Fibroblast of mammary gland (primary cell): ENCODE data around the gene IZUMO2.

Experiments
- DNase-seq: peaks from one replicate; pipeline ENCODE4 v3.0.0-alpha.2; 2010; ENCODE audit warnings: low read depth
- H3K4me3 ChIP-seq: 2 replicates; pipeline ENCODE4 v1.5.1; 2011; ENCODE audit warnings: low read depth, mild to moderate bottlenecking, low read length, moderate library complexity; ENCODE audit not compliant: control insufficient read depth
- TF ChIP-seq, protein P1 (sequence below): conservative IDR thresholded peaks from 2 replicates; pipeline ENCODE4 v1.5.1; 2011; ENCODE audit warnings: low read depth, low read length, inconsistent platforms; ENCODE audit not compliant: control insufficient read depth, insufficient read depth

The IZUMO2 gene

GRCh38 chr19:50204811-50205675 lies 42.0 kb upstream of the IZUMO2 start:
- no peak overlapping the region for H3K4me3 ChIP-seq
- DNase-seq: no peak
- TF ChIP-seq, protein P1, sequence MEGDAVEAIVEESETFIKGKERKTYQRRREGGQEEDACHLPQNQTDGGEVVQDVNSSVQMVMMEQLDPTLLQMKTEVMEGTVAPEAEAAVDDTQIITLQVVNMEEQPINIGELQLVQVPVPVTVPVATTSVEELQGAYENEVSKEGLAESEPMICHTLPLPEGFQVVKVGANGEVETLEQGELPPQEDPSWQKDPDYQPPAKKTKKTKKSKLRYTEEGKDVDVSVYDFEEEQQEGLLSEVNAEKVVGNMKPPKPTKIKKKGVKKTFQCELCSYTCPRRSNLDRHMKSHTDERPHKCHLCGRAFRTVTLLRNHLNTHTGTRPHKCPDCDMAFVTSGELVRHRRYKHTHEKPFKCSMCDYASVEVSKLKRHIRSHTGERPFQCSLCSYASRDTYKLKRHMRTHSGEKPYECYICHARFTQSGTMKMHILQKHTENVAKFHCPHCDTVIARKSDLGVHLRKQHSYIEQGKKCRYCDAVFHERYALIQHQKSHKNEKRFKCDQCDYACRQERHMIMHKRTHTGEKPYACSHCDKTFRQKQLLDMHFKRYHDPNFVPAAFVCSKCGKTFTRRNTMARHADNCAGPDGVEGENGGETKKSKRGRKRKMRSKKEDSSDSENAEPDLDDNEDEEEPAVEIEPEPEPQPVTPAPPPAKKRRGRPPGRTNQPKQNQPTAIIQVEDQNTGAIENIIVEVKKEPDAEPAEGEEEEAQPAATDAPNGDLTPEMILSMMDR: no peak

GRCh38 chr19:50204081-50204428 lies 41.0 kb upstream of the IZUMO2 start:
- TF ChIP-seq, protein P1: no peak
- H3K4me3 ChIP-seq: no peak overlapping the region

GRCh38 chr19:50203281-50204080 lies 40.4 kb upstream of the IZUMO2 start, which contains the start of gene MYH14:
Gene MYH14, plus strand, starts transcription at chr19:50203622. Its CDS starts 6,744 bp downstream, at chr19:50210366.
- DNase-seq: peak; percentile 34

More at GRCh38 chr19:50204081-50204428, 41.0 kb upstream of the IZUMO2 start:
- DNase-seq: no peak

DNA sequence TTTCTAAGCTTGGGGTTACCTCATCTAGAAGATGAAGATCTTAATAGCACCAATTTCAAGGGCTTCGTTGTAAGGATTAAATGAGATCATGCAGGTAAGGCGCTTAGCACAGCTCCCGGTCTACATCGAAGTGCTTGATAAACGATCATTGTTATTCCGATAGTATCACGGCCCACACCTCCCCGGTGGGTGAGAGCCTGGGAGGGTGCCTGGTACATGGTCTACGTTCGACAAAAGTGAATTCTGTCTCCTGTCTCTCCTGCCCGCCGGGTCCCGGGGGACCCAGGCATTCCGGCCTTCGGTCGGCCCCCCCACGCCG lies 39.8 kb upstream of the IZUMO2 start:
- DNase-seq: no peak
- TF ChIP-seq, protein P1: no peak
- no peak overlapping the region for H3K4me3 ChIP-seq

More at GRCh38 chr19:50203281-50204080, 40.4 kb upstream of the IZUMO2 start, which contains the start of gene MYH14:
- TF ChIP-seq, protein P1: no peak
- H3K4me3 ChIP-seq: no peak within 1 kb of the TSS

GRCh38 chr19:50202386-50202785 lies 39.3 kb upstream of the IZUMO2 start:
- DNase-seq: no peak
- H3K4me3 ChIP-seq: no peak overlapping the region
- TF ChIP-seq, protein P1: no peak

GRCh38 chr19:50199259-50199555 lies 36.1 kb upstream of the IZUMO2 start:
- TF ChIP-seq, protein P1: no peak
- DNase-seq: no peak
- no peak overlapping the region for H3K4me3 ChIP-seq
